Liver (tissue), 9 donors: ENCODE results near the gene ANK3. TPM values are rescaled to one million over a fixed set of nuclear protein-coding genes. Genes with fewer than 3 reads are reported as not detected.

Experiments
- DNase-seq: peaks from one replicate; pipeline ENCODE4 v3.0.0-alpha.2; 2017; ENCODE audit warnings: low spot score
- H3K27ac ChIP-seq, 2 donors: one replicate each; pipeline ENCODE4 v1.7.0; 2013; ENCODE audit warnings: inconsistent platforms in 2 of 2, low read length in 2 of 2, control low read depth in 1 of 2, low read depth in 1 of 2, mild to moderate bottlenecking in 1 of 2
- H3K27me3 ChIP-seq, 4 donors: one replicate each; pipeline versions ENCODE4 v1.6.1 to v1.7.0; 2013; ENCODE audit warnings: low read length in 3 of 4, inconsistent platforms in 1 of 4, mild to moderate bottlenecking in 1 of 4, moderate library complexity in 1 of 4; ENCODE audit not compliant: control insufficient read depth in 4 of 4, insufficient read depth in 4 of 4
- H3K36me3 ChIP-seq, 4 donors: one replicate each; pipeline versions ENCODE4 v1.6.1 to v1.7.0; 2013; ENCODE audit warnings: low read length in 3 of 4, mild to moderate bottlenecking in 3 of 4, low read depth in 1 of 4, moderate library complexity in 1 of 4; ENCODE audit not compliant: control insufficient read depth in 4 of 4, insufficient read depth in 3 of 4
- H3K4me1 ChIP-seq, 4 donors: one replicate each; pipeline versions ENCODE4 v1.6.1 to v1.7.0; 2013; ENCODE audit warnings: low read length in 3 of 4, mild to moderate bottlenecking in 3 of 4, moderate library complexity in 1 of 4; ENCODE audit not compliant: control insufficient read depth in 4 of 4, insufficient read depth in 4 of 4
- H3K4me3 ChIP-seq, 3 donors: one replicate each; pipeline versions ENCODE4 v1.6.1 to v1.7.0; 2013; ENCODE audit warnings: low read length in 3 of 3, control low read depth in 1 of 3, low read depth in 1 of 3, mild to moderate bottlenecking in 1 of 3
- H3K9ac ChIP-seq, 2 donors: one replicate each; pipeline ENCODE4 v1.7.0; 2013; ENCODE audit warnings: low read length in 2 of 2, mild to moderate bottlenecking in 2 of 2, moderate library complexity in 2 of 2, control low read depth in 1 of 2, low read depth in 1 of 2
- H3K9me3 ChIP-seq, 4 donors: one replicate each; pipeline versions ENCODE4 v1.6.1 to v1.7.0; 2013; ENCODE audit warnings: low read length in 3 of 4; ENCODE audit not compliant: control insufficient read depth in 4 of 4
- EGR1 ChIP-seq, 2 donors: IDR thresholded peaks; 2 replicates each; pipeline ENCODE4 v1.6.1; 2016 to 2018; ENCODE audit warnings: antibody characterized with exemption in 2 of 2, low read depth in 2 of 2
- FOXA2 ChIP-seq: IDR thresholded peaks from 2 replicates; pipeline ENCODE4 v1.6.1; 2016; ENCODE audit warnings: antibody characterized with exemption
- GABPA ChIP-seq, 2 donors: IDR thresholded peaks in 1 of 2; conservative IDR thresholded peaks in 1 of 2; 2 replicates each; pipeline ENCODE4 v1.6.1; 2016; ENCODE audit warnings: antibody characterized with exemption in 2 of 2, mild to moderate bottlenecking in 1 of 2, moderate library complexity in 1 of 2
- HNF4A ChIP-seq, 2 donors: conservative IDR thresholded peaks; 2 replicates each; pipeline ENCODE4 v1.6.1; 2016; ENCODE audit warnings: antibody characterized with exemption in 2 of 2, mild to moderate bottlenecking in 2 of 2
- HNF4G ChIP-seq: IDR thresholded peaks from 2 replicates; pipeline ENCODE4 v1.6.1; 2016; ENCODE audit warnings: antibody characterized with exemption
- JUND ChIP-seq, 2 donors: IDR thresholded peaks; 2 replicates each; pipeline ENCODE4 v1.6.1; 2016; ENCODE audit warnings: antibody characterized with exemption in 2 of 2
- NR2F2 ChIP-seq: IDR thresholded peaks from 2 replicates; pipeline ENCODE4 v1.6.1; 2016; ENCODE audit warnings: antibody characterized with exemption
- RAD21 ChIP-seq, 2 donors: IDR thresholded peaks; 2 replicates each; pipeline ENCODE4 v1.6.1; 2016; ENCODE audit warnings: antibody characterized with exemption in 2 of 2, mild to moderate bottlenecking in 2 of 2
- RXRA ChIP-seq, 2 donors: IDR thresholded peaks; 2 replicates each; pipeline ENCODE4 v1.6.1; 2017 to 2018; ENCODE audit warnings: antibody characterized with exemption in 2 of 2, mild to moderate bottlenecking in 1 of 2
- SP1 ChIP-seq: IDR thresholded peaks from 2 replicates; pipeline ENCODE4 v1.6.1; 2018; ENCODE audit warnings: antibody characterized with exemption, mild to moderate bottlenecking
- TAF1 ChIP-seq: conservative IDR thresholded peaks from 2 replicates; pipeline ENCODE4 v1.6.1; 2016; ENCODE audit warnings: antibody characterized with exemption, mild to moderate bottlenecking
- YY1 ChIP-seq: IDR thresholded peaks from 2 replicates; pipeline ENCODE4 v1.6.1; 2016; ENCODE audit warnings: antibody characterized with exemption, mild to moderate bottlenecking
- WGBS: extraction: QIAGEN DNeasy Blood & Tissue Kit; methylation state at CpG from one replicate; pipeline ENCODE4 v1.1.7; 2013; 5-methylcytosine and 5-hydroxymethylcytosine counted together
- polyA plus RNA-seq, 2 donors: library from polyadenylated mRNA; stranded (reverse) in 1 of 2; unstranded in 1 of 2; fragments of 200-250 nt in 1 of 2; fragments of >200 nt in 1 of 2; fragmentation: Nextera tagmentation in 1 of 2; extraction: Ambion mirVana in 1 of 2; gene quantifications; one replicate each; pipeline versions ENCODE4 v1.2.1 to v1.2.3, GENCODE V29; 2013 to 2015
- total RNA-seq, 2 donors: library from RNA; depleted of rRNA; stranded (reverse); fragments of >200 nt; gene quantifications; one replicate each; pipeline ENCODE4 v1.2.3, GENCODE V29; 2014
- TF ChIP-seq, protein P1 (sequence below): fragments of 150-350 bp; IDR thresholded peaks from 2 replicates; pipeline ENCODE4 v1.5.1; 2017; ENCODE audit warnings: improper control_type of control experiment, low read depth, low read length; ENCODE audit not compliant: missing input control
- TF ChIP-seq, protein P2 (sequence below): IDR thresholded peaks from 2 replicates; pipeline ENCODE4 v1.6.1; 2016; ENCODE audit warnings: antibody characterized with exemption, mild to moderate bottlenecking
- TF ChIP-seq, protein P3 (sequence below): IDR thresholded peaks from 2 replicates; pipeline ENCODE4 v1.6.1; 2016; ENCODE audit warnings: antibody characterized with exemption
- TF ChIP-seq, protein P4 (sequence below): IDR thresholded peaks from 2 replicates; pipeline ENCODE4 v1.6.1; 2016; ENCODE audit warnings: antibody characterized with exemption
- donor health status: healthy.
- donor health status: healthy.
- donor health status: healthy.
- donor health status: healthy.
- donor health status: healthy.

Gene ANK3
- total and polyA plus RNA-seq, 4 donors = 5.7 to 30.0 (median 9.7) TPM

DNA sequence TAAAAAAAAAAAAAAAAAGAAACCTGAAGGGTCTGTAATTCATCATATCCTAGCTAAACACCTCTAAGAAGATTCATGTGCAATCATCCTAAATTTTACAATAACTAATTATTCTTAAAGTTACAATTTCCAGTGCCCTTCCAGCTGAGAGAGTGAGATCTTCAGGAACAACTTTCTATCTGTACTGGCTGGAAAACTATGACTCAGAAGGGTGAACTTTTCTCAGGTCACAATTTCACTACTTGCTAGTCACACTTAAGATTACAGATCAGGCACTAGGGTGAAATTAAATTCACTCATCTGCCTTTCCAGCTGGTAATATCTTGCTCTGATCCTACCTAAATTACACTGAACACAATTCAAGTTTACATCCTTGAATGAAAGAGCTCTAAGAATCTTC lies 158.8 kb downstream of the ANK3 start:
- H3K27me3 ChIP-seq = no peaks in the 10 kb centered on the region
- TF ChIP-seq RXRA (IDR thresholded peaks at IDR 0.05) = no peak
- TF ChIP-seq YY1 = no peak
- TF ChIP-seq HNF4G = no peak
- TF ChIP-seq NR2F2 = no peak
- TF ChIP-seq, protein P1, sequence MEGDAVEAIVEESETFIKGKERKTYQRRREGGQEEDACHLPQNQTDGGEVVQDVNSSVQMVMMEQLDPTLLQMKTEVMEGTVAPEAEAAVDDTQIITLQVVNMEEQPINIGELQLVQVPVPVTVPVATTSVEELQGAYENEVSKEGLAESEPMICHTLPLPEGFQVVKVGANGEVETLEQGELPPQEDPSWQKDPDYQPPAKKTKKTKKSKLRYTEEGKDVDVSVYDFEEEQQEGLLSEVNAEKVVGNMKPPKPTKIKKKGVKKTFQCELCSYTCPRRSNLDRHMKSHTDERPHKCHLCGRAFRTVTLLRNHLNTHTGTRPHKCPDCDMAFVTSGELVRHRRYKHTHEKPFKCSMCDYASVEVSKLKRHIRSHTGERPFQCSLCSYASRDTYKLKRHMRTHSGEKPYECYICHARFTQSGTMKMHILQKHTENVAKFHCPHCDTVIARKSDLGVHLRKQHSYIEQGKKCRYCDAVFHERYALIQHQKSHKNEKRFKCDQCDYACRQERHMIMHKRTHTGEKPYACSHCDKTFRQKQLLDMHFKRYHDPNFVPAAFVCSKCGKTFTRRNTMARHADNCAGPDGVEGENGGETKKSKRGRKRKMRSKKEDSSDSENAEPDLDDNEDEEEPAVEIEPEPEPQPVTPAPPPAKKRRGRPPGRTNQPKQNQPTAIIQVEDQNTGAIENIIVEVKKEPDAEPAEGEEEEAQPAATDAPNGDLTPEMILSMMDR = no peak
- no peak overlapping the region for H3K4me3 ChIP-seq
- DNase-seq = no peak
- no peak overlapping the region for H3K9ac ChIP-seq
- no peaks in the 10 kb centered on the region for H3K4me1 ChIP-seq
- no peaks in the 10 kb centered on the region for H3K36me3 ChIP-seq
- H3K9me3 ChIP-seq = no peaks in the 10 kb centered on the region
- no peak overlapping the region for H3K27ac ChIP-seq

DNA sequence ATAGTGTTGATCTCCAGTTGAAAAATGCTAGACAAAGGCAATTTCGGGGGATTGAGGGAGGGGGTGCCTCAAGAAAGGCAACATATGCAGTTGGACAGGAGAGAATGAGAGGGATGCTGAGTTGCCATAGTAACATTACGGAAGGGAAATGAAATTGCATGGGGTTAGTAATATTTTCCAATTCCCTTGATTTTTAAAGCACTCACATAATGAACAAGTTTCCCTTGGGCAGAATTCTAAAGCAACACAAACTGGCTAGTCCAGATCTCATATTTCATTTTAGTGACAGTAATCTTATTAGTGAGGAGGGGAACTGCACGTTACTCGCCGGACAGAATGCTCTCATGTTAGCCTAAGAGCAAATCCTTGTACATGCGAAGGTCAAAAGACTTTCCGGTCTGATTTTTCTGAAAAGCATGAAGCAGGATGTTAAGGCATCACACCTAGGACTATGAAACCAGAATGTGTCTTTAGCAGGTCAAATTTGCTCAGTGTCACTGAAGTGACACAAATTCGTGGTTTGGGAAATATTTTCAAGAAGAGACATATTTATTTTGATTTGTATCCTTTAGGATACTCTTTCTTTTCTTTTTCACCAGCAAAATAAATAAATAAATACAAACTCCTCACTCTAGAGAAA lies 165.5 kb downstream of the ANK3 start:
- Histone ChIP-seq H3K27ac (no peak overlapping the region), H3K9me3 (no peaks in the 10 kb centered on the region), H3K9ac (no peak overlapping the region), H3K27me3 (no peaks in the 10 kb centered on the region), H3K4me3 (no peak overlapping the region), H3K36me3 (no peaks in the 10 kb centered on the region), H3K4me1 (no peaks in the 10 kb centered on the region)
- TF ChIP-seq RAD21 (IDR thresholded peaks at IDR 0.05) (no peak), RXRA (IDR thresholded peaks at IDR 0.05) (no peak), HNF4A (conservative IDR thresholded peaks at IDR 0.05) (no peak), FOXA2 (no peak)
- TF ChIP-seq, protein P2, sequence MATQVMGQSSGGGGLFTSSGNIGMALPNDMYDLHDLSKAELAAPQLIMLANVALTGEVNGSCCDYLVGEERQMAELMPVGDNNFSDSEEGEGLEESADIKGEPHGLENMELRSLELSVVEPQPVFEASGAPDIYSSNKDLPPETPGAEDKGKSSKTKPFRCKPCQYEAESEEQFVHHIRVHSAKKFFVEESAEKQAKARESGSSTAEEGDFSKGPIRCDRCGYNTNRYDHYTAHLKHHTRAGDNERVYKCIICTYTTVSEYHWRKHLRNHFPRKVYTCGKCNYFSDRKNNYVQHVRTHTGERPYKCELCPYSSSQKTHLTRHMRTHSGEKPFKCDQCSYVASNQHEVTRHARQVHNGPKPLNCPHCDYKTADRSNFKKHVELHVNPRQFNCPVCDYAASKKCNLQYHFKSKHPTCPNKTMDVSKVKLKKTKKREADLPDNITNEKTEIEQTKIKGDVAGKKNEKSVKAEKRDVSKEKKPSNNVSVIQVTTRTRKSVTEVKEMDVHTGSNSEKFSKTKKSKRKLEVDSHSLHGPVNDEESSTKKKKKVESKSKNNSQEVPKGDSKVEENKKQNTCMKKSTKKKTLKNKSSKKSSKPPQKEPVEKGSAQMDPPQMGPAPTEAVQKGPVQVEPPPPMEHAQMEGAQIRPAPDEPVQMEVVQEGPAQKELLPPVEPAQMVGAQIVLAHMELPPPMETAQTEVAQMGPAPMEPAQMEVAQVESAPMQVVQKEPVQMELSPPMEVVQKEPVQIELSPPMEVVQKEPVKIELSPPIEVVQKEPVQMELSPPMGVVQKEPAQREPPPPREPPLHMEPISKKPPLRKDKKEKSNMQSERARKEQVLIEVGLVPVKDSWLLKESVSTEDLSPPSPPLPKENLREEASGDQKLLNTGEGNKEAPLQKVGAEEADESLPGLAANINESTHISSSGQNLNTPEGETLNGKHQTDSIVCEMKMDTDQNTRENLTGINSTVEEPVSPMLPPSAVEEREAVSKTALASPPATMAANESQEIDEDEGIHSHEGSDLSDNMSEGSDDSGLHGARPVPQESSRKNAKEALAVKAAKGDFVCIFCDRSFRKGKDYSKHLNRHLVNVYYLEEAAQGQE = no peak
- 85% methylated on average over 8 of the region's 8 CpGs for WGBS
- no peak for DNase-seq

DNA sequence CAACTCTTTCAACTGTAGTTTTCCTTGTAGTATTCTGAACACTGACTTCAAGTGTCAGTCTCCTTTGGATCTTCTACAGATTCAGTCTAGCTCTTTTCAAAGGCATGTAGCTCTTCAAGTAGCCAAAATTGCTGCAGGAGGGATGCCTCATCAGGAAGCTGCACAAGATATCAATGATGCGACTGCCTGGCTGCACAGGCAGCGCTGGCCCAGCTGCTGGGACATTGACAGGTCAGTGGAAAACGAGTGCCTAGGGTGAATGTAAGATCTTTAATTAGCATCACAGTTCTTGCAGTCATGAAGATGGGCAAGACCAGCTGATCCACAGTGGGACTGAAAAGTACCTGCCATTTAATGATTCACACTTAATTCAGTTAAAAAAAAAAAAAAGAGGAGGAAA lies 167.6 kb downstream of the ANK3 start:
- Histone ChIP-seq H3K4me3 (no peak overlapping the region), H3K9me3 (no peaks in the 10 kb centered on the region), H3K9ac (no peak overlapping the region), H3K27me3 (no peaks in the 10 kb centered on the region), H3K4me1 (no peaks in the 10 kb centered on the region), H3K27ac (no peak overlapping the region), H3K36me3 (no peaks in the 10 kb centered on the region)
- DNase-seq = no peak
- 75% methylated on average over 3 of the region's 3 CpGs for WGBS
- TF ChIP-seq TAF1 (no peak), SP1 (no peak), YY1 (no peak), HNF4G (no peak), JUND (IDR thresholded peaks at IDR 0.05) (no peak), EGR1 (IDR thresholded peaks at IDR 0.05; ENCODE audit: low read depth in 2 of 2) (no peak), RXRA (IDR thresholded peaks at IDR 0.05) (no peak), HNF4A (conservative IDR thresholded peaks at IDR 0.05) (no peak), GABPA (IDR thresholded peaks at IDR 0.05 in 1 of 2, conservative IDR thresholded peaks at IDR 0.05 in 1 of 2) (no peak)
- TF ChIP-seq, protein P1 = no peak
- TF ChIP-seq, protein P3, sequence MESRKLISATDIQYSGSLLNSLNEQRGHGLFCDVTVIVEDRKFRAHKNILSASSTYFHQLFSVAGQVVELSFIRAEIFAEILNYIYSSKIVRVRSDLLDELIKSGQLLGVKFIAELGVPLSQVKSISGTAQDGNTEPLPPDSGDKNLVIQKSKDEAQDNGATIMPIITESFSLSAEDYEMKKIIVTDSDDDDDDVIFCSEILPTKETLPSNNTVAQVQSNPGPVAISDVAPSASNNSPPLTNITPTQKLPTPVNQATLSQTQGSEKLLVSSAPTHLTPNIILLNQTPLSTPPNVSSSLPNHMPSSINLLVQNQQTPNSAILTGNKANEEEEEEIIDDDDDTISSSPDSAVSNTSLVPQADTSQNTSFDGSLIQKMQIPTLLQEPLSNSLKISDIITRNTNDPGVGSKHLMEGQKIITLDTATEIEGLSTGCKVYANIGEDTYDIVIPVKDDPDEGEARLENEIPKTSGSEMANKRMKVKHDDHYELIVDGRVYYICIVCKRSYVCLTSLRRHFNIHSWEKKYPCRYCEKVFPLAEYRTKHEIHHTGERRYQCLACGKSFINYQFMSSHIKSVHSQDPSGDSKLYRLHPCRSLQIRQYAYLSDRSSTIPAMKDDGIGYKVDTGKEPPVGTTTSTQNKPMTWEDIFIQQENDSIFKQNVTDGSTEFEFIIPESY = no peak
- TF ChIP-seq, protein P4, sequence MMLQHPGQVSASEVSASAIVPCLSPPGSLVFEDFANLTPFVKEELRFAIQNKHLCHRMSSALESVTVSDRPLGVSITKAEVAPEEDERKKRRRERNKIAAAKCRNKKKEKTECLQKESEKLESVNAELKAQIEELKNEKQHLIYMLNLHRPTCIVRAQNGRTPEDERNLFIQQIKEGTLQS = no peak
